Right lung (tissue), 5 donors: ENCODE measurements around the gene FBXO41. TPM values are rescaled to one million over a fixed set of nuclear protein-coding genes. Genes with fewer than 3 reads are reported as not detected.

ENCODE experiments used
- DNase-seq, 2 donors: peaks; one replicate each; pipeline ENCODE4 v3.0.0-alpha.2; 2013
- polyA plus RNA-seq, 5 donors: library from polyadenylated mRNA; unstranded; fragments of 120-200 nt; gene quantifications; one replicate each; pipeline versions ENCODE4 v1.2.1 to v1.2.3, GENCODE V29; 2013; ENCODE audit warnings: inconsistent platforms in 1 of 5, low replicate concordance in 1 of 5; ENCODE audit not compliant: insufficient read length in 5 of 5, insufficient read depth in 1 of 5

The FBXO41 gene
- polyA plus RNA-seq, 5 donors, result 1.5 to 2.1 (median 1.6) TPM

DNA sequence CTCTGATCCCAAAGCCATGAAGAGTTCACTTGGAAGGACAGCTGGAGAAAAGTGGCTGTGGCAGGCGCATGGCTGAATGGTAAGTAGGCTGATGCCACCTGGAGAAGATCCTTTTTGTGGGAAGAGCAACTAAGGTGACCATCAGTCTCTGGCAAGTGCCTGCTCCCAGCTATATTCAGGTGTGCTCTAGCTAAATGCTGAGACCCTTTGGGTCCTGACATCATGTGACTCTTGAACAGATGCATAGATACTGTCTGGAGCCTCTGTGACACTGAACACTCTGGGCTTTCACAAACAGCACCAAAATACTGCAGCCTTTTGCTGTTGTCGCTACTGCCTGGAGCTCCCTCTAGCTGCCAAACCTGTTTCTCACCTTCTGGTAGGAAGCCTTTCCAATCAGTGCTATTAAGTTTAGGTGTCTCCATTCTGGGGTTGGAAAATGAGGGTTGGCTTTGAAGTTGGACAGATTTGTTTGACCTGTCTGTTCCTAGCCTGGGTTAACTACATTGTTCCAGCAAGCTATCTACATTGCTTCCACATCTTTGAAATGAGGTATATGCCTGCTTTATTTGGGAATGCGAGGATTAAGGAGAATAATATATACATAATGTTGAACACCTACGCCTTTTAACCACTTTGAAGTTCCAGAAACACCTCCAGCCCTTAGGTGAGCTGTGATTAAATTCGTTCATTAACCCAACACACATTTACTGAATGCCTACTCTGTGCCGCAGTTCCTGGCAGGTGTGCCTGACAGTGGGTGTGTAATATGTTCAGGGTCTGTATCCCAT is 6.0 kb upstream of the FBXO41 start:
- DNase-seq, result no peak

DNA sequence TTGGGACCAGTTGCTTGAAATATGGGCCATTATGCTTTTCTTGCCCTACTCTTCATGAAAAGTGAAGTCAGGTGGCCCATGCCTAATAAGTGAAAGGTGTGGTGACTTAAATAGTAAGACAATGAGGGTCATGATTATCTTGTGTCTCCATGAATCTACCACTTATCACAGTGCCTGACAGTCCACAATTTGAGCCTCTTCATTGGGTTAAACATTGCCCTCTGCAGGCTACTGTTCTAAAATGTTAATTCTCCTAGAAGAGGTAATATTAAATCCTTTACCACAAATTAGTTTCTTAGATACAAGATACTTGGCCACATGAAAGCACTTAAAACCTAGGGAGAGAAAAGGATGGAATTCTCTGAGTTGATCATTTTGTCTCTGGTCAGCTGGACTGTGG is 5.0 kb upstream of the FBXO41 start:
- no peak for DNase-seq

DNA sequence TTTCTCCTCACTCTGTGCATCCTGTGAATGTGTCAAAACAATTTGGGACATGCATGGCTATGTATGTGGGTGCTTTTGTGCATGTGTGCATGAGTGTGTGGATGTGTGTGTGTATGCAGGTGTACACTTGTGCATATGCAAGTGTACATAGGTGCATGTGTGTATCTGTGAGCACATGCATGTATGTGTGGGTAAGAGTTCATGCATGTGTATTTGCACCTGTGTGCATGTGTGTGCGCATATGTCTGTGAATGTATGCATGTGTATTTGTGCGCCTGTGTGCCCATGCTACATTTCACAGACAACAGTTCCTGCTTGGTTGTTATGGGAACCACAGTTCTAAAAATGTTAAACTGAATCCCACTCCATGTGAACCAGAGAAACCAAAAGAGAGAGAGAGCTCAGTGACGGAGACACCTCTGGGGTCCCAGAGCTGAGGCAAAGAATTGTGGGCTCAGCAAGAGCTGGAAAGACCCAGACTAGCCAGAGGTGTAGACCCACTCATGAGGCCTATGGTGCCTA is 1.9 kb upstream of the FBXO41 start:
- DNase-seq, result no peak

DNA sequence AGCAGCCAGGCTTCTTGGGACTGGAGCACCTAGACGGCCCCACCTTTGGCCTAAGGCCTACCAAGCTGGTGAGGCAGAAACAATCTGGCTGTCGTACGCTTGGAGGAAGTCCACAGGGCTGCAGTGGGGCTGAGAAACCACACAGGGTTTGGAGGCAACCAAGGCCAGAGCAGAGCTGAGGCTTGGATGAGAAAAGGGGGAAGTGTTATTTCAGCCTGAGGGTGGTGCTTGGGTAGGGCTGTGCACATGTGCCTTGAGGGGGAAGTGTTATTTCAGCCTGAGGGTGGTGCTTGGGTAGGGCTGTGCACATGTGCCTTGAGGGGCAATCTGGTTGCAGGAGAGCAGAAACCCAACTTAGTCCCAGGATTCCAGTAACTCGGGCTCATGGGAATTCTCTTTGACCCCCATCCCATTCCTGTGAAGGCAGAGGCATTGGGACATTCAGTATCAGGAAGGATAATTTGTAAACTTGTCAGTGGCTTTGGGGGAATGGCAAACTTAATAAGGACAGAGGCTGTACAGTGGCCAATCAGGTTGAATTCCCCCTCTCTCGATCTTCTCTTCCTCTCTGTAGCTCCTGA is 971 bp upstream of the FBXO41 start:
- no peak for DNase-seq

DNA sequence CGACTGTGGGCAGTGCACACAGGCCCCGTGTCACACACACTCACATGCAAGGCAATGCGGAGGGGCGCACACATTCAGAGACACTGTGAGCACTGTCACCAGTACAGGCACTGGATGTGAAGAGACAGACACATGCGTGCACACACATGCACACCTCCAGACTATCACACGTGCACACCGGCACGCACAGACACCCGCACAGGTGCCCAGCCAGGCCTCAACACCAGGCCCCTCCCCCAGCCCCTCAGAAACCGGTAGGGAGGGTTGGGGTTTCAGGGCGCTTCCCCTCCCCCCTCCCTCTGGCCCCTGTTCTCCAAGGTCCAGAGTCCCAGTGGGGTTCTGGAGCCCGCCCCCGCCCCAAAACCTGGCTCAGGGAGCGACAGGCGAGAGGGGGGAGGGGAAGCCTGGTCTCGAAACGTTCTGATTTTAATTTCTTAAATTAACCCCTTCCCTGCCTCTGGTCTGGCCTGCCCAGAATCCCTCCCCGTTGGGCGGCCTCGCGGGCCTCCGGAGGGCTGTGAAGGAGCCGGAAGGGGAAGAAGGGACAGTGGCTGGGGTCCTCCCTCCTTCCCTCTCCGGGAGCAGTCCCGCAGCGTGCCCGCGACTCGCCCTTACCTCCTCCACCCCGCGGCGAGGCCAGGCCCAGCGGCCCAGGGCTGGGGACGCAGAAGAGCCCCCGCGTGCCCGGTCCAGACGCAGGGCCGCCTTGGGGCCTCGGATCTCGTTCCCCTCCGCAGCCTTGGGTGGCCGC is 558 bp downstream of the FBXO41 start:
- no peak for DNase-seq

DNA sequence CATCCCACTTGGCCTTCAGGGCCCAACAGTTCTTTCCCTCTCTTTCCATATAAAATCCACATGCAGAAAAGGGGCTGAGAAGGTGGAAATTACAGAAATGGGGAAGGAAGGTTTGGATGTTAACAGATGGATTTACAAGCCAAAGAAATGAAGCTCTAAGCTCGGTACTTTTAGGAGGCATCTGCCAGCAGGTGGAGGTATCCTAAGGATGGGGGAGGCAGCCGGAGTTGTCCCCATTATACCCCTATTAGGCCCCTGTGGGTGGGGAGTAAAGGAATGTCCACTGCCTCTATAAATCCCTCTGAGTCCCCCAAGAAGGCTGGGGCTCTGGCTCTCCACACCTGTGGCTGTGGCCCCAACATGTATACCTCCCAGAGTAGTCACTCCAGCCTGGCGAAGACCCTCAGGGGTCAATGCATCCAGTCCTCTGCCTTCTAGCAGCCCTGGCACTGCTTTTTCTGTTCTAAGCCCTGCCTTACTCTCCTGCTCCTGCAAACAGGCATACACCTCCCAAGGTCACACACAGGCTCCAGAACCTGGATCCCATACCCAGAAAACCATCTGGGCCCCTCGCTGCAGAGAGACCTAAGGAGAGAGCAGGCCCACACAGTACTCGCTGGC is 1.2 kb downstream of the FBXO41 start:
- DNase-seq, result no peak

DNA sequence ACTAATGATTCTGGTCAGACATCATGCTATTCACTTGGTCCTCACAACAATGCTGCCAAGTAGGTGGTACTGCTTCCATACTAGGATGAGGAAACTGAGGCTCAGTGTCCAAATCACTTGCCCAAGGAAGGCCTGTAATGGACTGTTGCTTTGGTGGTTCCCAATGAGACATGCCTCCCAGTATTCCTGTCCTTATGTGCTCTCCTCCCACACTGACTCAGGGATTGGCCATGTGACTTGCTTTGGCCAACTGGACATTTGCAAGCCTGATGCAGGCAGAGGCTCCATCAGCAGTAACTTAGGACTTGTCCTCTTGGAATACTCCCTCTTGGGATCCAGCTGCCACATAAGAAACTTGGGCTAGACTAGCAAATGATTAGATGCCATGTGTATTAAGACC is 3.0 kb downstream of the FBXO41 start:
- DNase-seq, result no peak

DNA sequence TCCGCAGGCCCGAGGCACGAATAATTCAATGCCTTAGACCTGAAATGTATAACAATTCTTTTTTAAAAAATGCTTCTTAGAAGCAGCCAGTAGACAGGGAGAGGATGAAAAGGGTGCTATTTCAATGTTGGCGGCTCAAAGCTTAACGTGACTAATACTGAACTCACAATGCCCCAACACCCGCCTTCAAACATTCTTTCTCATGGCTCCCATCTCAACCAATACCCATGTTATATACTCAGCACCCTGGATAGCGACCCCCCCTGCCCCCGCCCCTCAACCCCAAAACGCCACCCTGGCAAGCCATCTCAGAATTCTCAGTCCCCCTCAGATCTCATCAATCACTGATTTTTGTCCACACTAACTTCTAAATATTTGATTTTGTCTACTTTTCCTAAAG is 4.4 kb downstream of the FBXO41 start:
- DNase-seq, result no peak

DNA sequence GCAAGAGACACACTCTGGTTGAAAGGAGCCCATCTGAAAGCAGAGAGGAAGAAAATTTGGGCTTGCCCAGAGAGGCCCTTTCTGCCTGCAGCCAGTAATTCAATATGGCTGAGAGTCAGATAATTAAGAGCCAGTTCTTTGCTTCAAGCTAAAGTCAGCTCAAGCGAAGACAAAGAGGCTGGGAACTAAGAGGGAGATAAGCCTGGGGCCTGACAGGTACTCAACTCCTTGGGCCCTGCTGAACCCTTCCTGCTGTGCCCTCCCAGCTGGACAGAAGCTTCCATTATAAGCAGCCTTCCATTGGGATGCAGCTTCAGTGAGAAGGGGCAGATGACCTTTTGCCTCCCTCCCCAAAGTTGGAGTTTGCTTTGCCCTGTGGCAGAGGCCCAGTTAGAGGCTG is 12.0 kb downstream of the FBXO41 start:
- DNase-seq, result no peak

DNA sequence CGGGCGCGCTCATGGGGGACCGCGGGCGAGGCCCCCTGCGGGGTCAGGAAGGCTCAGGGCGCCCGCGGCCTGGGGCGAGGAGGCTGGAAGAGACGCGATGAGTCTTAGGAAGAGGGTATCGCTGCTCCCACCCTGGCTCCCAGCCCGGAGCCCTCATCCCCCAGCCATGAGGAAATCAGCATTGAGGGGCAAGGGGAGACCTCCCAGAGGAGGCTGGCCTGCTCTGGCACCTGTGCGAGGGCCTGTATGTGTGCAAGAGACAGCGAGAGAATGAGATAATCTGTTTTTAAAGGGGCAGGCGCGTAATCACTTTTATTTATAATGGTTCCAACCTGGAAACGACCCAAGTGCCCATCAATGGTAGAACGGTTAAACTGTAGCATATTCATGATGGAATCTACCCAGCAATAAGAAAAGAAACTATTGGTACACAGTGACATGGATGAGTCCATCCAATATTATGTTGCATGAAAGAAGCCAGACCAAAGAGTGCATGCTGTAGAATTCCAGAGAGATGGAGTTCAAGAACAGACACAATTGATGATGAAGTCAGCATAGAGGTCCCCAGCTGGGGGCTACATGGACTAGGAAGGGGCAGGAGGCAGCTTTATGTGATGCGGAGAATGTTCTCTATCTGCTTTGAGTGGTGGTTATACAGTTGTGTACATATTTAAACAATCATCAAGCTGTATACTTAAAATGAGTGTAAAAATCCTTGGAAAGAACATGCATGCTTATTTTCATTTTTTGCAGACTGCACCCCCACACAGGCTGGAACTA is 14.4 kb downstream of the FBXO41 start:
- DNase-seq, result no peak

DNA sequence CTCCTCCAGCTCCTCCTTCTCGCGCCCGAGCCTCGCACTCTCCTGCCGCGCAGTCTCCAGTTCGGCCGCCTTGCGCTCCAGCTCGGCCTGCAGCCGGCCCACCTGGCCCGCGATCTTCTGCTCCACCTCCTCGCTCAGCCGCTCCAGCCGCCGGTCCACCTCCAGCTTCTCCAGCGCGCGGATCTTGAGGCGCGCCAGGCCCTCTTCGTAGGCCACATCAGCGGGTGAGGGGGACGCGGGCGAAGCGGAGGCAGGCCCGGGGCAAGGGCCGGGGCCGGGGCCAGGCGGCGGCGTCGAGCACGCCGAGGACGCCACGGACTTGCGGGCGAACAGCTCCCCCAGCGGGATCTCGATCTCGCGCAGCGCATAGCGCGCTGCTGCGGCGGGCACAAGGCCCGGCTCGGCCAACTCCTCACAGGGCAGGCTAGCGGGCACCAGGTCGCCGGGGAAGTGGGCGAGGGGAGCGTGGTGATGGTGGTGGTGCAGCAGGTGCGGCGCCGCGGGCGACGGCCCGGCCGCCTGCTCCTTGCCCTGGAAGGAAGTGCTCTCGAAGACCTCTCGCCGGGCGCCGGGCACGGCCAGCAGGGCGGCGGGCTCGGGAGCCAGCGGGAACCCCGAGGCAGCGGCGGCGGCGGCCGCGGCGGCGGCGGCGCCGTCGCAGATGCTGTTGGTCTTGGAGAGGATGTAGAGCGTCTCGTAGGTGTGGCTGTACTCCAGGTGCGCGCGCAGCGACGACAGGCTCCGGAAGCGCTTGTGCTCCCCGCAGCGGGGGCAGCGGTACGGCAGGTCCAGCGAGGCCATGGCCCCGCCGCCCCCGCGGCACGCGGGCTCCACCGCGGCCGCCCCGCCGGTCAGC is 15.2 kb downstream of the FBXO41 start:
- DNase-seq, result no peak

DNA sequence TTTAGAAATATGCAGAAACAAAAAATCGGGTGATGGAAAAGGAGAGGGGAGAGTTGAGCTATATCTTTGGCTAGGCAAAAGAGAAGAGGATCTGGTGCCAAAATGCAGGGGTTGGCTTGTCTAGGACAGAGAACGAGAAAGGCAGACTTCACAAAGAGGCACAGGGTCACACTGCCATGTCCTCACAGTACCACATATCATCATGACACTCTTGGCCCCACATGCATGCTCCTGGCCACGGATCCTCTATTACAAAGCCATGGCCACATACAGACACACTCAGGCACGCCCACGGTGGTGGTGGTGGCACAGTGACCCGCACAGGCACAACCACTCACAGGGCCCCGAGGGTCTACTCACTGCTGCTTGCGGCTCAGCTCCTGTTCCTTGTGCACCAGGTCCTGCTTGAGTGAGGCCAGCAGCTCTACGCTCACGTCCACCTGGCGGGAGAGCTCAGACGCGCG is 15.9 kb downstream of the FBXO41 start:
- DNase-seq, result no peak

DNA sequence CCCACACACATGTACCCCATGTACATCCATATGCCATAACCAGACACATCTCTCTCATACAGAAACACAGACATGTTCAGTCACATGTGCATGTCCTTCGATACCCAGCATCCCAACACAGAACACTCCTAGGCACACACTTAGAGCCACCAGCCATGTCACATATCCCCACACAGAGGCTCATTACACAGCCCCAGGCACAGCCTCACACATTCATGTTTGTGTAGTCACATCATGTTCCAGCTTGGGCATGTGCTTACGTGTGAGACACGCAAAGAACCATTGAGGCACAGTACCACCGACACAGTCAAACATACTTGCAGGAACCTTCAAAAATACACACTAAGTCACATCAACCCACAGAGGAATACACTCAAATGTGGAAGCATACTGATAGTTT is 17.3 kb downstream of the FBXO41 start:
- DNase-seq, result no peak

DNA sequence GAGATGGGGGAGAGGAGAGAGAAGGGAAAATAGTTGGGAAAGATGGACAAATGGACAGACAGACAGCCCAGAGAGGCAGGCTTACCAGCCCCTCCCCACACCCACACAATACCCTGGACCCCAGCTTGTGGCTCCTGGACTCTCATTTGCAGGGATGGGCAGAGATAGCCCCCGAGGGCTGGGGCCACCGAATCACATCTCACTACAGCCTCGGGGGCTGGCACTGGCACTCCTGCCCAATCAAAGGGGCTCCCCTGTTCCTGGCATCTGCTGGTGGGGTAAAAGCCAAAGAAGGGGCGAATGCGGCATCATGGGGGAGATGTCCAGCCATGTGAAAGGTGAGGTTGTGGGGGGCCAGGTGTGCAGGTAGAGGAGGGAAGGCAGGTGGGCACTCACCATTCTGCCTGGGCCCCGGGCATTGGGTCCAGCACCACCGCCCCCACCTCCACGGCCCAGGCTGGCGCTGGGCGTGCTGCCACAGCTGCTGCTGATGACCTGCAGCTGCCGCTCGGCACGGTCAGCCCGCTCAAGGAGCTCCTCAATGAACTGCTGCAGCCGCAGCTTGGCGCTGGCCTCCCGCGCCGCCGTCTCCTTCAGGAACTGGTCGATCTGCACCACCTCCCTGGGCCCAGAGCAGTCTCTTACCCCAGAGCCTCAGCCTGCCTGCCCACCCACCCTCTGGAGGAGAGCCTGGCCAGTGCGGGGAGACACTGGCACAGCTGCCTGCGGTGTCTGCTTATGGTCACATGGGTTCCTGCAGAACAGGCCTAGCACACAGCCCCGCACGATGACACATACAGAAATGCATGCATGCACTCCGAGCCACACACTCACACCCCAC is 18.0 kb downstream of the FBXO41 start:
- no peak for DNase-seq

DNA sequence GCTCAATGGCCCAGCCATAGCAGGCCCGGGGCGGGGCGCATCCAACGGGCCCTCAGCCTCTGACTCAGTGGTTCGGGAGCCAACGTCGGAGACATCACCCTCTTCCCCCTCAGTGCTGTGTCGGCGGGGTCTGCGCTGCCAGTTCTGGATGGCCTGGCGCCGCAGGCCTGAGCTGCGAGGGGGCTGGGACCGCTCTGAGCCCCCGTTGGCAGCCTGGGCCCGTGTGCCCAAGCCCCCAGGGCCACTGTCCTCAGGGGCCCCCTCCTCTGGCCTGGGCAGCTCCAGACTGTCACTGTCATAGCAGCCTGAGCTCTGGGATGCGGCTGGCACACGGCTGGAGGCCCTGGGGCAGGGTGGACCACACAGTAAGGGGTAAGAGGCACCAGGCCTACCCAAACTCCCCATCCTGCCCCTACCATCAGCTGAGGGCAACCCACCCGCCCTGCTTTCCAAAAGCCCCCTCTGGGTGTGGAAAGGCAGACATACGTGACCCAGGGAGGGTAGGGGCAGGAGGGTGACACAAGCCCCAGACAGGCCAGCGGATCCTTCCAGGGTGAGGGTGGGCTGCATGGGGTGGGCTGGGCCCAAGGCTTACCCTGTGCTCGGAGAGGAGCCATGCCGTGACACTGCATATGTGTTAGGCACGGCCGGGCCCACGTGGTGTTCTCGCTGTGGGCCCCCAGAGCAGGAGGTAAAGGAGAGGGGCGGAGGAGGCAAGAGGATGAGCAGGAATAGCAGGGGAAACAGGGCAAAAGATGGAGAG is 18.8 kb downstream of the FBXO41 start:
- no peak for DNase-seq

DNA sequence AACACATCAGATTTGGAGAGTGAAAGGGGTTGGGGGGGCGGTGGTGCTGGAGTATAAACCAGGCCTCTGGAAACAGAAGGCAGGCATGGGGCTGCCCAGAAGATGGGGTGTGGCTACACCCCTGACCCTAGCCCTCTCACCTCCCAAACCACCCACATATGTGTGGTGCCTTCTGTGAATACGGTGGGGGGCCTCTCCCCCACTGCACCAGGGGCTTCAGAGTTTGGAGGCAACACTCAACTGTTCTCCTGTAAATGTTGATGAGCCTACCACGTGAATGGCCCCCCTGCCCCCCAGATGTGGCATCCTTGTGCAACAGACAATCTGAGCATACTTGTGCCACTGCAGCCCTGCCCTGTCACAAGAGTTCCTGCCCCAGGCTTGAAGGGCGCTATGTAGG is 19.5 kb downstream of the FBXO41 start:
- no peak for DNase-seq

DNA sequence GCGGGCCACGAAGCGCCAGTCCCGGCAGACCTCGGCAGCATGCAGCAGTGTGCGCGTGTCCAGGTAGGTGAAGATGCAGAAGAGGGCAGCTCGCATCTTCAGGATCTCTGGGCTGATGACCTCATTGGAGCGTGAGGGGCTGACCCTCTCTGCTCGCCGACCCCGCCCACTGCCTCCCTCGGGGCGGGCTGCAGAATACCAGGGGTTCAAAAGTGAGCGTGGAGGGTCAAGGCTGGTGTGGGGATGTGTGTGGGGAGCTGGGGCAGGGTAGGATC is 20.0 kb downstream of the FBXO41 start:
- DNase-seq, result no peak

DNA sequence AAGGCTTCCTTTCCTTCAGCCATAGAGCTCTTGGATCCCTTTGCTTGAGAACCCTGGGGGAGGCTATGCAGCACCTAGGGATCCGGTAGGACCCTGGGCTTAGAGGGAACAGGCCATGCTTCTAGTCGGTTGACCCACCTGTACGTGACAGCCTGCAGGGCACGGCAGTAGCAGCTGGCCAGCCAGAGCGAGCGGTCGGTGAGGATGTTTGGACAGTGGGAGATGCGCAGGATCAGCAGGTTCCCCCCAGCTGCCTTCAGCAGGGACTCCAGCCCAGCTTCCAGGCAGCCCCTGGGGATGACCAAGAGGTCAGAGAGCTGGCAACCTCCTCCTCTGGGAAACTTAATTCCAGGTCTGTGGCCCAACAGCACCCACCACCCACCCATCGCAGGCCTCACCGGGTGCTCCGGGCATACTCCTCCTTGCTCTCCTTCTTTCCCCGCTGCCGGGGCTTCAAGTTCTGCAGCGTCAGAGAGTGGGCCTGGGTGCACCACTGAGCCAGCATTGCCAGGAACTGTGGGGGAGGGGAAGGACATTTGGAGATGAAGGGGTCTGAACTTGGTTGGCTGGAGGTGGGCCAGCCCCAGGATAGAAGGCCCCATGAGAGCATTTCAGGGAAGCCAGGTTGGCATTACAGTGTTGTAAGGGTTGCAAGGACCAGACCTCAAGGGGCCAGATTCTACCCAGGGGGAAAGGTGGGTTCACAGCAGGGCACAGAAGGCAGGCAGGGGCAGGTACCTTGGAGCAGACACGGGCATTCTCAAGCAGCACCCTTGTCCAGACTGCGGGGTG is 20.5 kb downstream of the FBXO41 start:
- DNase-seq, result no peak
